ENCODE measurements around the gene AKIRIN2.
"Not testable (repeated sequence)": the region's sequence is repeated elsewhere in the genome, so short reads cannot be mapped to it uniquely, and the experiment has no call there.

Gene AKIRIN2

DNA sequence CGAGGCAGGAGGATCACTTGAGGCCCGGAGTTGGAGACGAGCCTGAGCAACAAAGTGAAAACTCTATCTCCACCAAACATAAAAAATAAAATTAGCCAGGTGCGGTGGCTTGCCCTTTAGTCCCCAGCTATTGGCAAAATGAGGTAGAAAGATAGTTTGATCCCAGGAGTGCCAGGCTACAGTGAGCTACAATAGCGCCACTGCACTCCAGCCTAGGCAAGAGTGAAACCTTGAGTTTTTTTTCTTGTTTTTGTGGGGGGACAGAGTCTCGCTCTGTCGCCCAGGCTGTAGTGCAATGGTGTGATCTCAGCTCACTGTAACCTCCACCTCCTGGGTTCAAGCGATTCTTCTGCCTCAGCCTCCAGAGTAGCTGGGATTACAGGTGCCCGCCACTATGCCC lies 14.1 kb downstream of the AKIRIN2 start:
- not testable (repeated sequence) for H3K27ac ChIP-seq (ENCODE audit: insufficient read depth, low read length, poor library complexity, severe bottlenecking); H3K4me3 ChIP-seq (ENCODE audit: insufficient read depth, low read depth, low read length, poor library complexity, severe bottlenecking); DNase-seq; H3K36me3 ChIP-seq (ENCODE audit: control insufficient read depth, insufficient read depth, low read length); H3K27me3 ChIP-seq (replicated peaks; ENCODE audit: control insufficient read depth, insufficient read depth, low read length, poor library complexity, severe bottlenecking); H3K9me3 ChIP-seq (ENCODE audit: control insufficient read depth, low read length); H3K4me1 ChIP-seq (ENCODE audit: control insufficient read depth, insufficient read depth, low read length, poor library complexity, severe bottlenecking)

GRCh38 chr6:87687296-87687695 lies 14.7 kb downstream of the AKIRIN2 start:
- no peak overlapping the region for H3K4me3 ChIP-seq (ENCODE audit: insufficient read depth, low read depth, low read length, poor library complexity, severe bottlenecking)
- no peaks in the 10 kb centered on the region for H3K9me3 ChIP-seq (ENCODE audit: control insufficient read depth, low read length)
- H3K27me3 ChIP-seq (replicated peaks; ENCODE audit: control insufficient read depth, insufficient read depth, low read length, poor library complexity, severe bottlenecking), result no peaks in the 10 kb centered on the region
- H3K27ac ChIP-seq (ENCODE audit: insufficient read depth, low read length, poor library complexity, severe bottlenecking), result no peak overlapping the region
- H3K36me3 ChIP-seq (ENCODE audit: control insufficient read depth, insufficient read depth, low read length), result no peaks in the 10 kb centered on the region
- no peaks in the 10 kb centered on the region for H3K4me1 ChIP-seq (ENCODE audit: control insufficient read depth, insufficient read depth, low read length, poor library complexity, severe bottlenecking)
- DNase-seq, result no peak

DNA sequence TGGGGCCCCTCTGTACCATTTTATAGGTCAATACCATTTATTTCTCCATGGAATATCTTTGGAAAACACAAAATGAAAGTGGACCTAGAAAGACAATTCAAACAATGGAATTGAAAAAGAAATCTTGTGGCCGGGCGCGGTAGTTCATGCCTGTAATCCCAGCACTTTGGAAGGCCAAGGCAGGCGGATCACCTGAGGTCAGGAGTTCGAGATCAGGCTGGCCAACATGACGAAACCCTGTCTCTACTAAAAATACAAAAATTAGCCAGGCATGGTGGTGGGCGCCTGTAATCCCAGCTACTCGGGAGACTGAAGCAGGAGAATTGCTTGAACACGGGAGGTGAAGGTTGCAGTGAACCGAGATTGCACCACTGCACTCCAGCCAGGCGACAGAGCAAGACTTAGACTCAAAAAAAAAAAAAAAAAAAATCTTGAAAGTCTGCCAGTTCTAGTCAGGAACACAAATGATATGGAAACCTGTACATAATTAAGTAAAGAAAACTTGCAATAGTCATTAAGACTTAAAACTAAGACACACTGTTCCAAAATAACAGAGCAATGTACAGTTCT lies 15.3 kb downstream of the AKIRIN2 start:
- H3K9me3 ChIP-seq (ENCODE audit: control insufficient read depth, low read length); H3K36me3 ChIP-seq (ENCODE audit: control insufficient read depth, insufficient read depth, low read length); H3K27ac ChIP-seq (ENCODE audit: insufficient read depth, low read length, poor library complexity, severe bottlenecking); H3K4me1 ChIP-seq (ENCODE audit: control insufficient read depth, insufficient read depth, low read length, poor library complexity, severe bottlenecking); H3K27me3 ChIP-seq (replicated peaks; ENCODE audit: control insufficient read depth, insufficient read depth, low read length, poor library complexity, severe bottlenecking); H3K4me3 ChIP-seq (ENCODE audit: insufficient read depth, low read depth, low read length, poor library complexity, severe bottlenecking); DNase-seq: not testable (repeated sequence)

DNA sequence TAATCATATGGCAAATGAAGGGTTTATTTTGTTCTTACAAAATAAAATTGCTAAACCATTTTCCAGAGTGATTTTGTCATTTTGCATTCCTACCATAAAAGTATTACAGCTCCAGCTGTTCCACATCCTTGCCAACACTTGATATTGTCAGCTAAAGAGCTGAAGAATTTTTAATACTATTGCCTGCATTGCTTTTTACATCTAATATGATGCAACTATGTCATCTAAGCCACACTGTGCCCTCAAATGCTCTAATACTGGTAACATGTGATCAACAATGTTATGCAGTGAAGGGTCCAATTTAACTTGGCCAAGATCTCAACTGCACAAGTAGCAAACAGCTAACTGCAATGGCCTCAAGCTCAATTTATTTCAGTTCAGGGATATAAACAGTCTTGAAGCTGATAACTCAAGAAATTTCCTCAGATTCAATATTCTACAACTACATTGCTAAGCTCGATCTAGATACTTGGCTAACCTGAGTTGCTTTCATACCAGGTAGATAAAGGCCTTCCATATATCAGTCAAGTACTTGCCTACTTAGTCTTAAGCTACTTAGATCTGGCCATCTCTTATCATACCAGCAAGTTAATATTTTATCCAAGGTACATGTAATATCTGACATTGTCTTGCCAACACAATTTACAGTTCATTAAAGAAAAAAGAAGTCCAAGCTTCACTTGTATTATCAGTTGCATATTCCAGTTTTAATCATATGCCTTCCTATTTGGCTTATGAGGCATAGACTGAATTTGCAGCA lies 17.0 kb downstream of the AKIRIN2 start:
- H3K4me1 ChIP-seq (ENCODE audit: control insufficient read depth, insufficient read depth, low read length, poor library complexity, severe bottlenecking), result no peaks in the 10 kb centered on the region
- H3K9me3 ChIP-seq (ENCODE audit: control insufficient read depth, low read length), result no peaks in the 10 kb centered on the region
- no peak overlapping the region for H3K4me3 ChIP-seq (ENCODE audit: insufficient read depth, low read depth, low read length, poor library complexity, severe bottlenecking)
- peaks cover 13% of the 10 kb centered on the region for H3K36me3 ChIP-seq (ENCODE audit: control insufficient read depth, insufficient read depth, low read length)
- H3K27ac ChIP-seq (ENCODE audit: insufficient read depth, low read length, poor library complexity, severe bottlenecking), result no peak overlapping the region
- no peaks in the 10 kb centered on the region for H3K27me3 ChIP-seq (replicated peaks; ENCODE audit: control insufficient read depth, insufficient read depth, low read length, poor library complexity, severe bottlenecking)
- no peak for DNase-seq

DNA sequence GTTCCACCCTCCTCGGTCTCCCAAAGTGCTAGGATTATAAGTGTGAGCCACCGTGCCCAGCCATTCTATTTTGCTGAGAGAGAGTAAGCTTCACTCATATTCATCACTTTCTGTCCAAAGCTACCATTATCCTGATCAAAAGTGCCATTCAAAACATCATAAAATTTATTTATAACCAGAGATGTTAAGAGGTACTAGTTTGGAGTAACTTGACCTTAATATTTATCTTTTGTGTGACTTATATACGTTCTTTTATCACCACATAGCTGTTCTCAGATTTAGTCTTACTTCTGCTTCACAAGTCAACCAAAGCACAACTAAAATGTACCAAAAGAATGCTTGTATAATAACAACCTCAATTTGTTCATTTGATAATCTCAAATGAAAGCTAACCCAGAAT lies 18.1 kb downstream of the AKIRIN2 start:
- Histone ChIP-seq H3K27me3 (replicated peaks; ENCODE audit: control insufficient read depth, insufficient read depth, low read length, poor library complexity, severe bottlenecking) (no peaks in the 10 kb centered on the region), H3K4me1 (ENCODE audit: control insufficient read depth, insufficient read depth, low read length, poor library complexity, severe bottlenecking) (no peaks in the 10 kb centered on the region), H3K27ac (ENCODE audit: insufficient read depth, low read length, poor library complexity, severe bottlenecking) (no peak overlapping the region), H3K9me3 (ENCODE audit: control insufficient read depth, low read length) (no peaks in the 10 kb centered on the region), H3K4me3 (ENCODE audit: insufficient read depth, low read depth, low read length, poor library complexity, severe bottlenecking) (no peak overlapping the region), H3K36me3 (ENCODE audit: control insufficient read depth, insufficient read depth, low read length) (peaks cover 17% of the 10 kb centered on the region)
- no peak for DNase-seq

DNA sequence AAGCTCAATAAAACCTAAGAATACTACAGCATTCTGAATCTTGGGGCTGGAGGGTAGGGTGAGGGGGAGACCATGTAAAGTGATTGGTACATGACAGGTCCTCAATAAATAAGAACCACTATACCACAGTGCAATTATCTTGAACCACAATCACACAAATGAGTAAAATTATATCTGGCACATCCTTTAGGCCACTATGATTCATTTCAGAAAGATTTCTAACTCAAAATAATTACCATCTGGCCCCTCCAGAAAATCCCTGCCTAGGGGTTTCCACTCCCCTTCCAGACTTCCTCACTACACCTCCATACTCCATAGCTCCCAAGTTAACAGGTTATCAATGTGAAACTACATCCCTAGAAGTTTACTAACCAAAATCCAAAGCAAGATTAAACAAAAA lies 19.7 kb downstream of the AKIRIN2 start:
- Histone ChIP-seq H3K4me1 (ENCODE audit: control insufficient read depth, insufficient read depth, low read length, poor library complexity, severe bottlenecking) (no peaks in the 10 kb centered on the region), H3K27ac (ENCODE audit: insufficient read depth, low read length, poor library complexity, severe bottlenecking) (no peak overlapping the region), H3K9me3 (ENCODE audit: control insufficient read depth, low read length) (no peaks in the 10 kb centered on the region), H3K27me3 (replicated peaks; ENCODE audit: control insufficient read depth, insufficient read depth, low read length, poor library complexity, severe bottlenecking) (no peaks in the 10 kb centered on the region), H3K4me3 (ENCODE audit: insufficient read depth, low read depth, low read length, poor library complexity, severe bottlenecking) (no peak overlapping the region), H3K36me3 (ENCODE audit: control insufficient read depth, insufficient read depth, low read length) (peaks cover 17% of the 10 kb centered on the region)
- no peak for DNase-seq

- no peak overlapping the region for H3K27ac ChIP-seq (ENCODE audit: insufficient read depth, low read length, poor library complexity, severe bottlenecking)
- H3K9me3 ChIP-seq (ENCODE audit: control insufficient read depth, low read length), result no peaks in the 10 kb centered on the region
- H3K4me1 ChIP-seq (ENCODE audit: control insufficient read depth, insufficient read depth, low read length, poor library complexity, severe bottlenecking), result no peaks in the 10 kb centered on the region
- H3K36me3 ChIP-seq (ENCODE audit: control insufficient read depth, insufficient read depth, low read length), result peaks cover 15% of the 10 kb centered on the region
- no peak for DNase-seq
- no peak overlapping the region for H3K4me3 ChIP-seq (ENCODE audit: insufficient read depth, low read depth, low read length, poor library complexity, severe bottlenecking)
- H3K27me3 ChIP-seq (replicated peaks; ENCODE audit: control insufficient read depth, insufficient read depth, low read length, poor library complexity, severe bottlenecking), result no peaks in the 10 kb centered on the region
These were observed 26.9 kb downstream of the AKIRIN2 start for GRCh38 chr6:87675004-87675681.

DNA sequence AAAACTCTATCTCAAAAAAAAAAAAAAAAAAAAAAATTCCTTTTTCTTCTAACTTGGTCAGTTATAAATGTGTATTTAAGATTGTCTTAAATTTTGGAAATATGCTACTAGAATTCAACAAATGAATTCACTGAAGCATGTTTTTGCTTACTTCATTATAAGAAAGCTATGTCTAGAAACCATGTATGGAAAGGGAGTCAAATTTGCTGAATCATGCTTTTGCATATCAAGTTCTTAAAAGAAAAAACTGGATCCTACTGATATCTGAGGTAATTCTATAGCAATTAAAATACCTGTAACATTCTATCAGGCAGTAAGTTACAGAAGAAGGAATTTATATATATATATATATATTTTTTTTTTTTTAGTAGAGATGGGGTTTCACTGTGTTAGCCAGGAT lies 27.7 kb downstream of the AKIRIN2 start:
- Histone ChIP-seq H3K27ac (ENCODE audit: insufficient read depth, low read length, poor library complexity, severe bottlenecking) (no peak overlapping the region), H3K4me1 (ENCODE audit: control insufficient read depth, insufficient read depth, low read length, poor library complexity, severe bottlenecking) (no peaks in the 10 kb centered on the region), H3K36me3 (ENCODE audit: control insufficient read depth, insufficient read depth, low read length) (peaks cover 13% of the 10 kb centered on the region), H3K27me3 (replicated peaks; ENCODE audit: control insufficient read depth, insufficient read depth, low read length, poor library complexity, severe bottlenecking) (no peaks in the 10 kb centered on the region), H3K4me3 (ENCODE audit: insufficient read depth, low read depth, low read length, poor library complexity, severe bottlenecking) (no peak overlapping the region), H3K9me3 (ENCODE audit: control insufficient read depth, low read length) (no peaks in the 10 kb centered on the region)
- no peak for DNase-seq

GRCh38 chr6:87673237-87673636 lies 28.8 kb downstream of the AKIRIN2 start:
- H3K27me3 ChIP-seq (replicated peaks; ENCODE audit: control insufficient read depth, insufficient read depth, low read length, poor library complexity, severe bottlenecking), result no peaks in the 10 kb centered on the region
- H3K9me3 ChIP-seq (ENCODE audit: control insufficient read depth, low read length), result no peaks in the 10 kb centered on the region
- H3K36me3 ChIP-seq (ENCODE audit: control insufficient read depth, insufficient read depth, low read length), result peaks cover 11% of the 10 kb centered on the region
- no peak for DNase-seq
- H3K4me1 ChIP-seq (ENCODE audit: control insufficient read depth, insufficient read depth, low read length, poor library complexity, severe bottlenecking), result no peaks in the 10 kb centered on the region
- H3K27ac ChIP-seq (ENCODE audit: insufficient read depth, low read length, poor library complexity, severe bottlenecking), result no peak overlapping the region
- no peak overlapping the region for H3K4me3 ChIP-seq (ENCODE audit: insufficient read depth, low read depth, low read length, poor library complexity, severe bottlenecking)

- H3K36me3 ChIP-seq (ENCODE audit: control insufficient read depth, insufficient read depth, low read length), result peaks cover 16% of the 10 kb centered on the region
- H3K9me3 ChIP-seq (ENCODE audit: control insufficient read depth, low read length), result no peaks in the 10 kb centered on the region
- H3K27ac ChIP-seq (ENCODE audit: insufficient read depth, low read length, poor library complexity, severe bottlenecking), result no peak overlapping the region
- H3K4me3 ChIP-seq (ENCODE audit: insufficient read depth, low read depth, low read length, poor library complexity, severe bottlenecking), result no peak overlapping the region
- DNase-seq, result no peak
- H3K4me1 ChIP-seq (ENCODE audit: control insufficient read depth, insufficient read depth, low read length, poor library complexity, severe bottlenecking), result no peaks in the 10 kb centered on the region
- H3K27me3 ChIP-seq (replicated peaks; ENCODE audit: control insufficient read depth, insufficient read depth, low read length, poor library complexity, severe bottlenecking), result no peaks in the 10 kb centered on the region
These were observed 29.4 kb downstream of the AKIRIN2 start for GRCh38 chr6:87672641-87673040.
